ENCODE data around the gene BFSP1. TPM values are rescaled to one million over a fixed set of nuclear protein-coding genes. Genes with fewer than 3 reads are reported as not detected.

The BFSP1 gene
- polyA plus RNA-seq (ENCODE audit: insufficient read depth in 1 of 5, insufficient read length in 5 of 5, low replicate concordance in 1 of 5): 1 to 10 TPM; 3.3 to 4.1 (median 3.9) TPM
- long read RNA-seq, donor 1, partial matches to known transcripts: 1,154 of 1,238 reads
- long read RNA-seq, donor 1, other reads (novel, unspliced or antisense): 82 of 1,238 reads
- long read RNA-seq, donor 2: 0 reads
- long read RNA-seq, donor 3: 0 reads
- long read RNA-seq, donor 4, partial matches to known transcripts: 610 of 662 reads
- long read RNA-seq, donor 4, other reads (novel, unspliced or antisense): 52 of 662 reads
- long read RNA-seq, donor 5, partial matches to known transcripts: 1,418 of 1,507 reads
- long read RNA-seq, donor 5, other reads (novel, unspliced or antisense): 88 of 1,507 reads
- long read RNA-seq, donor 6, partial matches to known transcripts: 1,535 of 1,603 reads
- long read RNA-seq, donor 6, other reads (novel, unspliced or antisense): 67 of 1,603 reads
- long read RNA-seq, donor 7, partial matches to known transcripts: 1,076 of 1,153 reads
- long read RNA-seq, donor 7, other reads (novel, unspliced or antisense): 77 of 1,153 reads
- long read RNA-seq, donor 8, partial matches to known transcripts: 0 of 1 reads
- long read RNA-seq, donor 8, other reads (novel, unspliced or antisense): 0 of 1 reads

GRCh38 chr20:17530716-17531664 lies at the start of gene BFSP1:
Gene BFSP1, minus strand, starts transcription at chr20:17531379. Its CDS starts 50 bp downstream, at chr20:17531329.
- peak; percentile 55 to 60 for DNase-seq

GRCh38 chr20:17580895-17581294 lies 49.7 kb upstream of the BFSP1 start:
- DNase-seq: no peak

GRCh38 chr20:17579369-17580039 lies 48.3 kb upstream of the BFSP1 start:
- no peak for DNase-seq

- no peak for DNase-seq
Measured at GRCh38 chr20:17576215-17576614, 45.0 kb upstream of the BFSP1 start.

- peak in 1 of 2 donors; percentile 59 for DNase-seq
Measured at GRCh38 chr20:17573463-17573862, 42.3 kb upstream of the BFSP1 start.

- no peak for DNase-seq
Measured at GRCh38 chr20:17572034-17572638, 41.0 kb upstream of the BFSP1 start.

GRCh38 chr20:17571153-17571527 lies 40.0 kb upstream of the BFSP1 start:
- DNase-seq: no peak

- DNase-seq: peak in 1 of 2 donors; percentile 70
Measured at GRCh38 chr20:17570347-17571152, 39.4 kb upstream of the BFSP1 start.

GRCh38 chr20:17569616-17570346 lies 38.6 kb upstream of the BFSP1 start, which contains the start of gene DSTN:
Gene DSTN, plus strand, starts transcription at chr20:17570075. Its CDS starts 134 bp downstream, at chr20:17570209.
- DNase-seq: peak; percentile 93

- DNase-seq: peak in 1 of 2 donors; percentile 76
Measured at GRCh38 chr20:17568972-17569521, 37.9 kb upstream of the BFSP1 start.

GRCh38 chr20:17568045-17568788 lies 37.0 kb upstream of the BFSP1 start:
- DNase-seq: no peak

- no peak for DNase-seq
Measured at GRCh38 chr20:17566345-17566744, 35.2 kb upstream of the BFSP1 start.

- DNase-seq: no peak
Measured at GRCh38 chr20:17565169-17565845, 34.1 kb upstream of the BFSP1 start.

- DNase-seq: no peak
Measured at GRCh38 chr20:17562804-17563305, 31.7 kb upstream of the BFSP1 start.

GRCh38 chr20:17560344-17561074 lies 29.3 kb upstream of the BFSP1 start:
- no peak for DNase-seq

- DNase-seq: no peak
Measured at GRCh38 chr20:17559338-17559737, 28.2 kb upstream of the BFSP1 start.

GRCh38 chr20:17558941-17559304 lies 27.7 kb upstream of the BFSP1 start:
- no peak for DNase-seq
